GM19035 (cell line): ENCODE data around the gene CHD8.
"Not testable (repeated sequence)": the region's sequence is repeated elsewhere in the genome, so short reads cannot be mapped to it uniquely, and the experiment has no call there.

Source experiments
- ATAC-seq: cut with Tn5 transposase; IDR thresholded peaks from one replicate; pipeline ENCODE4 v1.9.1; 2021; ENCODE audit not compliant: unreplicated experiment

Gene CHD8

GRCh38 chr14:21455912-21456667, at the start of gene CHD8:
TSS of gene CHD8 (minus strand) at chr14:21456123. CDS start at chr14:21431643, 24,480 bp downstream.
- peak; percentile 96 for ATAC-seq

- peak; percentile 83 for ATAC-seq
Observed at GRCh38 chr14:21505012-21505553, 49.2 kb upstream of the CHD8 start.

DNA sequence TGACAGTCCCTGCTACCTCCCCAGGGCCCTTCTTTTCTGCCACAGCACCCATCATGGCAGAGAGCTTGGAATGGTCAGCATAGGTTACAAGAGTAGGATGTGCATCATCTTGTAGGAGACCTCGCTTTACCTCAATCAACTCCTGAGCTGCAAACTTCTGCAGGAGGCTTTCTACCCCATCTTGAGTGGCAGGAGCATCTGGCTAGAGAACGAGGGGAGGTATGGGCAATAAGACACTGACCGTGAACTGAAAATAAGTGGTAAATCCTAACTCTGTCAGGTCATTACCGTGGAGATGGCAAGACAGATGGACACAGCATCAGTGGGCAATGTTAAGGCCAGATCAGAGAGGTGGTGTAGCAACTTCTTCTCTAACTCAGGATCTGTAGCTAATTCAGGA, 47.5 kb upstream of the CHD8 start:
- no peak for ATAC-seq

DNA sequence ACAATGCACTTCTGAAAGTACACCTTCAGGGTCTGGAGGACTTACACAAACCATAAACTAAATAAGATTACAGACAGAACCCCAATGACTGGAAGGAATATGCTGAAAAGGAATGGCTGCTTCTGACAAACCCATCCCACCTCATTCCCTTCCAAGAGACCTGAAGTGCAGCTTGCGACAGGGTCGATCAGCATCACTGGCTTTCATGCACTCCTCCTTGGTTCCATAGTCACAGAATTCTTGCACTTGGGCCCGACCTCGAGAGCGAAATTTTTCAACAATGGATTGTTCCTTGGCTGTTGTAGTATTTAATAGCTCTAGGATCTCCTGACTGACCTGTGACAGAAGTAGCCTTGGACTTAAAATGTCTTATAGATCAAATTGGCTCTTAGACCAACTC, 45.6 kb upstream of the CHD8 start:
- no peak for ATAC-seq

DNA sequence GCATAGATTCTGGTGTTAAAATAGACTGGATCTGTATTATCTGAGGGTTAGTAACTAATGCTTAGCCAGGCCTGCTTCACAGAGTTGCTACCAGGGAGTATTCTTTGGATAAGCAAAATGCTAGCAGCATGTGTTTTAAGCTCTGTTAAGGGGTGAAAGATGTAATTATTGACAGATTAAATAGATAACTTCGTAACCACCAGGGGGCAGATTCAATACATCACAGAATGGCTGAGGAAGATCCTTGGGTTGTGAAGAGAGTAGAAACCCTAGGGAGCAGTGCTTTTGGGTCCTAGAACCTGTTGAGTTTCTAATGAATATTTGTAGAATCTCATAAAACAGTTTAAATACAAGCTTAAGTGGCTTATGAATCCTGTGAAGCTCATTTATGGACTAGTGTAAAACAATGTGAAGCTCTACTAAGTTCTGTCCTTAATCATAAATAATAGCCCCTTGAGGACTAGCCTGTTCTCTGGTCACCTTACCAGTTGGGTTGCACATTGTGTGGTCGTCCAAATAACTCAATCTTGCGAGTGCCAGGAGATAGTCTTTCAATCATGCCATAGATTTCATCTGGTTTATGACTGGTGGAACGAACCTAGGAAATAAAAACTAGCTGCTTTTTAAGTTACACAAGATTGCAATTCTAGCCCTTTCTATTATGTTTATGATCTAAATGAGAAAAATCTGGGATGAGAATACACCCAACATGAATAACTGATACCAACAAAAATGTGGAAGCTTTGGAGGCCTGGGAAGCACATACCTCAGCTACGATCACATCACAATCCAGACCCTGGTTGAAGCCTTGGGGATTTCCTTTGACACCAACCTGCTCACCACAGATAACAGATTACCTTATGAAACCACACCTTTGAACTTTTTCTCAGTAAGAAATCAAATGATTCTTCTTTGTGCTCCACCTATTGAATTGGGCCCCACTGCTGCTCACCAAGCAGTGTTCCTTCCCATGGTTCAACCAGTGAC, 42.9 kb upstream of the CHD8 start:
- ATAC-seq = peak; percentile 62

GRCh38 chr14:21496453-21496852, 40.5 kb upstream of the CHD8 start:
- ATAC-seq = no peak

- no peak for ATAC-seq
Observed at GRCh38 chr14:21494902-21495762, 39.2 kb upstream of the CHD8 start.

- ATAC-seq = no peak
Observed at GRCh38 chr14:21486640-21487087, 30.7 kb upstream of the CHD8 start.

DNA sequence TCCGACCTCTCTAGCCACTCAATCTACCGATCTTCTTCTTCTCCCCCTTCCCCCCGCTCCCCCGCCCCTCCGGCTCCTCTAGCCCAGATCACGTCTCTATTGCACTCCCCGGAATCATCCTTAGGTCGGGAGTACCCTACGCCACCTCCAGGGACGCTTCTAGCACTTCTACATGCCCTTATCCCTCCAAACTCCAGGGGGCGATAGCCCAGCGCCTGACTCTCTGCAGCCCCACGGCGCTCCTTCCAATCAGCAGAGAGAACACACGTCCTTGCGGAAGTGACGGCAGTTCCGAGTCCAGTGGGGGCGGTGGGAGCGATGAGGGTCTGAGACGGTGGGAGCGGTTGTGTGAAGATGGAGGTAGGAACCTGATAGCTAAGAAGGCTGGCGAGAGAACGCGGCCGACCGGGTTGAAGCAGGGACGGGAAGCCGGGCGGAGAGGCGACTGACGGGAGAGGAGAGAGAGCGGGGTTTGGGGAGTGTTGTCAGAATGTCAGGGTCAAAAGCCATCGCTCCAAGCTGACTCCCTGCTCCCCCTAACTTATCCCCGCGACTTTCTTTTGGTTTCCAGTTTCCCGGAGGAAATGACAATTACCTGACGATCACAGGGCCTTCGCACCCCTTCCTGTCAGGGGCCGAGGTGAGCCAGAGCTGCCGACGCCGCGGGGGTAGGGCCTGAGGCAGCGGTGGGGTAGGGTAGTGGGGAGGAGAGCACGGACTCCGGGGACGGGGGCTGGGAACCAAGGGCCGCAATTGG, 21.2 kb upstream of the CHD8 start, which contains the start of the genes RAB2B and TOX4:
RAB2B (minus strand) TSS at position 35 of the 757 bp plus-strand sequence. CDS start 87 bp downstream, outside the sequence.
TOX4 (plus strand) TSS at position 271 of the 757 bp plus-strand sequence; CDS start at position 355, 84 bp downstream.
- ATAC-seq = peak; percentile 100

GRCh38 chr14:21476523-21476924, 20.6 kb upstream of the CHD8 start:
- ATAC-seq = peak; percentile 39

- ATAC-seq = no peak
Observed at GRCh38 chr14:21475767-21476522, 20.0 kb upstream of the CHD8 start.

DNA sequence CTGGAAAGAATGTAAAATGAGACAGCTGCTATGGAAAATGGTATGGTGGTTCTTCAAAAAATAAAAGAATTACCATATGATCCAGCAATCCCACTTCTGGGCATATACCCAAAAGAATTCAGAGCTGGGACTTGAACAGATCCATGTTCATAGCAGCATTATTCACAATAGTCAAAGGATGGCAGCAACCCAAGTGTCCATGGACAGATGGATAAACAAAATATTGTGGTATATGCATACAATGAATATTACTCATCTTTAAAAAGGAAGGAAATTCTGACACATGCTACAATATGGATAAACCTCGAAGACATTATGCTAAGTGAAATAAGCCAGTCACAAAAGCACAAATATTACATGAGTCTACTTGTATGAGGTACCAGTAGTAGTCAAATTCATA, 11.7 kb upstream of the CHD8 start:
- no peak for ATAC-seq

DNA sequence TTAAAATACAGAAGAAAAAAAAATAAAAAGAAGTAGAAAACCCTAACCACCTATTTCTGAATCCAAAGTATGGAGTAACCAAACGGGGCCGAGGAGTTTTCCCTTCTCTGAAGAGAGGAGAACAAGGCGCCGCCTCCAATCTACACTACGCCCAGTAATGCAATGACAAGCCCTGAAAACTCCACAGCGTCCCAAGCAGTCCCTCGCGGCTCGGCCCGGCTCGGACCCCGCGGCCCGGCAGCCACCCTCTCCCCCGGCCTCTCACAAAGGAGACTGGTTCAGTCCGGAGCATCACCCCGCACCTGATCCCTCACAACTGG, 371 bp downstream of the CHD8 start:
- peak; percentile 33 for ATAC-seq

- no peak for ATAC-seq
Observed at GRCh38 chr14:21454843-21455544, 929 bp downstream of the CHD8 start.

DNA sequence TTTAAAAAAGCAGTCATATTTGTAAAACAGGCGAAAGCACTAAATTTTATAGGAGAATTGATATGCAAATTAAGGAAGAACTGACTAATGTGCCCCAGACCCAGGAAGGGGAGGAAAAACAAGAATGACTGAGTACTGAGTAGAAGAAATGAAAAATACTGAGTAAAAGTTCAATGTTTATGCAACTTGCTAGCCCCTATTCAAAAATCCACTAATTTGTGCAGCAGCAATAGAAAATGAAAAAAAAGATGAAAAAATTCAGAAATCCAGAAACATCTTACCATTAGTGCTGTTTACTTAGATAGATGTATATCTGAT, 6.1 kb downstream of the CHD8 start:
- no peak for ATAC-seq

GRCh38 chr14:21442657-21443056, 13.3 kb downstream of the CHD8 start:
- not testable (repeated sequence) for ATAC-seq

DNA sequence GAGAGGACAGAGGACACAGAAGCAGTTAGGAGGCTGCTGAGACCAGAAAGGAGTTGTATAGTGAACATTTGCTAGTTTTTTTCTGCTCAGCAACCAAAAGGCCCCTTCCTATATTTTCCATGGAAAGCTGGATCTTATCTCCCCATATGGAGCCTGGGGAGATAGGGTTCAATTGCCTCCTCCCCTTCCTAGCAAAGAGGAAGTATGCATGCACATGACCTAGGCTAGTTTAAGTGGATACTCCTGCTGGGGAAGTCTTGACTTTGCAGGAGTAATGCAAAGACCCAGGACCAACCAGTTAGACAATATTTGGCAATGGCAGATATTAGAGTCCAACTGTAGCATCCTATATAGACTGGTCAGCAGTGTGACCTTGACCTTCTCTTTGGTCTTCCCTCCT, 15.1 kb downstream of the CHD8 start:
- ATAC-seq = no peak

DNA sequence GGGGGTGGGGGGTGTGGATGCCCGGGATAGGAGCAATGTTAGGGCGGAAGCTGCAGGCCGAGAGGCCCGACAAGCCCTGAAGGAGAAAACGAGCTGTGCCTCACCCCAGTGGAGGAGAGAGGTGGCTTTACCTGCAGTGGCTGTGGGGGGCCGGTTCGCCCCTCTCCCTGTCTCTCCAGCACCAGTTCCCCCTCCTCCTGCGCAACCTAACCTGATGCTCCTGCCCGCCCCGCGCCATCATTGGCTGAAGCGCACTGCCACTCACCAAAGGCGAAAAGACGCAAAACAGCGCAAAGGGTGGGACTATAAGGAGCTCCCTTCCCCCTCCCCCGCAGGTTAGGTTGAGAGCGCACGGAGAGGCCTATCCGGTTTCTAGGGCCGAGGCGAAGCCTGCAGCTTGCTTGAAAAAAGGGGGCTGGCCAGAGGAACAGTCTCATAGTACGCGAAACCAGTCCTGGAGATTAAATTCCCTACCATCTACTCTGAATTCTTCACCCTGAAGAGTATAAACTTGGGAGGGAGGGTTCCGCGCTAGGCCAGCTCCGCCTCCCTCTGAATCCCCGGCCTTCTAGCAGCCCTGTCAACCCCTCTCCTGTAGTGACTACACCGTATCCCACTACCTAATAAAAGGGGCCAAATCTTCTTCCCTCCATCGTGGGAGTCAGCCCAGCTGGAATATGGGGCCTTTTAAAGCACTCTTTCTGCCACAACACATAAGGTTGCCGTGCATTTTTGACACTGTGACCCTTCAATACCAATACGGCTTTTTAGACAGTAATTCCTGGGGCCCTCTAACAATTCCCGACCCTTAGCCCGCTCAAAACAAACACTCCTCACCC, 18.6 kb downstream of the CHD8 start:
- ATAC-seq = peak; percentile 97
